IPS DF 19.7 (cell line): ENCODE results near the gene EIF4E.
"Not testable (repeated sequence)": the region's sequence is repeated elsewhere in the genome, so short reads cannot be mapped to it uniquely, and the experiment has no call there.

Experiments used
- DNase-seq: peaks from one replicate; pipeline ENCODE4 v3.0.0-alpha.2; 2013; ENCODE audit warnings: low read depth, low spot score

EIF4E gene

GRCh38 chr4:98880884-98881283 is 48.0 kb downstream of the EIF4E start:
- DNase-seq: not testable (repeated sequence)

GRCh38 chr4:98879515-98879914 is 49.4 kb downstream of the EIF4E start:
- DNase-seq: no peak

GRCh38 chr4:98873059-98873458 is 55.9 kb downstream of the EIF4E start:
- no peak for DNase-seq

- DNase-seq: not testable (repeated sequence)
Measured at GRCh38 chr4:98872120-98872906, 56.6 kb downstream of the EIF4E start.

GRCh38 chr4:98867648-98868047 is 61.3 kb downstream of the EIF4E start:
- DNase-seq: no peak

DNA sequence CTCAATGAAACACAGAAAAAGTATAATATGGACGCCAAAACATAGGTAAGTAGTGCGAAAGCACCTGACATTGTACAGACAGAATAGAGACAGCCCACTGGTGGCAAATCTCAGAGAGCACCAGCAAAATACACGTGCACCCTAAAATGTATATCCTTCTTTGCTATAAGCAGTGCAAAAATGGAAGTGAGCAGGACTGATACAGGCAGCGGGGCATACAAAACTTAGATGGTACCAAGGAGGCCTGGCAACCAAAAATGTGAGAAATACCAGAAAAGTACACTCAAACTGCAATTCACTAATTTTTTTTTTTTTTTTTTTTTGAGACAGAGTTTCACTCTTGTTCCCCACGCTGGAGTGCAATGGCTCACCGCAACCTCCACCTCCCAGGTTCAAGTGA is 63.9 kb downstream of the EIF4E start:
- no peak for DNase-seq

GRCh38 chr4:98864560-98864959 is 64.4 kb downstream of the EIF4E start:
- DNase-seq: no peak

DNA sequence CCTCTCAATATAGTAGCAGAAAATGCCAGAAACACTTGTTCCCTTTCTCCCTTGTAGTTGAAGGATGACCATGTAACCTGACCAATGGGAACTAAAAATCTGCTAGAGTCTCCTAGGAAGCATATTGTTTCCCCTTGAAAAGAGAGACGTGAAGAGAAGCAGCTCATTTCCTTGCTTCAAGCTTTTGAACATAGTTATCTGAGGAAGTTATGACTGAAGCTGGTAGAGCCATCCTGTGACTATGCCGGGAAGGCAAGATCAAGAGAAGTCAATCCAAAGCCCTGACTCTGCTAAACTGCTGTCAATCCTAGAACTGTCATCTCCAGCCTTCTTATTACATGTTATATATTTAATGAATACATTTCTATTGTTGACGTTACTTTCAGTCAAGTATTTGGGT is 66.6 kb downstream of the EIF4E start:
- no peak for DNase-seq

DNA sequence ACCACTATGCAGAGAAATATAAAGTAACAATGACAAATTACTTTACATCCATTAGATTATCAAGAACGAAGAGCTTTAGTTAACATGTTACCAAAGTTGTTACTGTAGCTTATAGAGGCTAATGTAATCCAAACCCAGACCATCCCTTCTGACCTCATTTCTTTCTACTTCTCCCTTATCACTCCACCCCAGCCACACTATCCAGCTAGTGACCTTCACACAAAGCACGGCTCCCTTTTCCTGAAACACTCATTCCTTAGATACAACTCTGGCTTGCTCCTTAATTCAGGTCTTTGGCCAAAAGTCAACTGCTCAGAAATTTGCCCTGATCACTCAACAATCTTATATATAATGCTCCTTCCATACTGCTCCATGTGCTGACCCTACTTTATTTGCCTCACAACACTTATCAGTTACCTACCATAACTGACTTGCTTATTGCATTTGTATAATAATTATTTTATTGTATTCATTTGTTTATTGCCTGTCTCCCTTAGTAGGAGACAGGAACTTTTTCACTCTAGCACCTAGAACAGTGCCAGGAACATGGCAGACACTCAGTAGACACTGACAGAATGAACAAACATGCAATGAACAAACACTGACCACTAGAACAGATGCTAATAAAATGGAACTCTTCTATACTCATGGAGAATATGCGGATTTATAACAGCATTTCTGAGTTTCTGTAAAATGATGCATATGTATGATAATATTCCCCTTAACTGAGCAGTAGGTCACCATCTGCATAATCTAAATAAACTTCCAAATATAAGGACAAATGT is 67.6 kb downstream of the EIF4E start:
- no peak for DNase-seq

DNA sequence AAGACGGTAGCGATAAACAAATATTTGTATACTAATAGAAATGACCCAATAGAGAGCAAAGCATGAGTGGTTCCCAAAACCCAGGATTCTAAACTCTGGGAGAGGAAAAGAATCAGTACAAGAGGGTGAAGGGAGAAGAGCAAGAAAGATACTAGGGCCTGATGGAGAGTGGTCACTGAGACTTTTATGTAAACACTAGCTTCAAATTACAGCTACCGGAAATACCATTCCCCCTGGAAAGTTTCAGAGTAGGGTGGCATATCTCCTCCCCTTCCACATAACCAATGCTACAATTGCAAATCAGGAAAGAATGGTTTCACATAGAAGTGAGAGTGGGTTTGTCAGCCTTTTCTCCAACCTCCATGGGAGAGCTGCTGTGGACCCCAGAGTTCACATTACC is 77.1 kb downstream of the EIF4E start:
- peak; percentile 50 for DNase-seq

GRCh38 chr4:98850937-98851336 is 78.0 kb downstream of the EIF4E start:
- DNase-seq: no peak

DNA sequence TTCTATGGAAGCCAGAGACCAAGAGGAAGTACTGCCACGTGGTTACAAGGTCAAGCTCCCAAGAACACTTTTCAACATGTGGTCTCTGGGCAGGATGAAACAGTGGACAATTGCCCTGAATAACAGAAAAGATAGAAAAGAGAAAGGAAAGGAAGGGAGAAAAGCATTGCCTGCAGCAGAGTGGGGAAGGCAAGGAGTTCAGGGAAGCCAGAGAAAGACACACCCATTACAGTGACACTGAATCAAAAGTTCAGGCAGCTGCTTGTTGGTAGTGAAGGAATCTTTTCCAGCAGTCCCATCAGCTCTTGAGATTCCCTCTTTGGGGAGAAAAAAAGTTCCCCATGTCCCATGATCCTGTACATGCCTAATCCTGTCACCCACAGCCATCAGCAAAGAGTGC is 80.5 kb downstream of the EIF4E start:
- no peak for DNase-seq

GRCh38 chr4:98845960-98846359 is 83.0 kb downstream of the EIF4E start:
- DNase-seq: no peak

GRCh38 chr4:98842917-98843316 is 86.0 kb downstream of the EIF4E start:
- DNase-seq: not testable (repeated sequence)

- no peak for DNase-seq
Measured at GRCh38 chr4:98838977-98839618, 89.8 kb downstream of the EIF4E start.

DNA sequence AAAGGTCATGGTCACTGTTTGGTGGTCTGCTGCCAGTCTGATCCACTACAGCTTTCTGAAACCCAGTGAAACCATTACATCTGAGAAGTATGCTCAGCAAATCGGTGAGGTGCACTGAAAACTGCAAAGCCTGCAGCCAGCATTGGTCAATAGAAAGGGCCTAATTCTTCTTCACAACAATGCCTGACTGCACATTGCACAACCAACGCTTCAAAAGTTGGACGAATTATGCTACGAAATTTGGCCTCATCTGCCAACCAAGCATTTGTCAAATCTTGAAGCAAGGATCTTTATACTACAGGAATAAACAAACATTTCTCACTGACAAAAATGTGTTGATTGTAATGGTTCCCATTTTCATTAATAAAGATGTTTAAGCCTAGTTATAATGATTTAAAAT is 90.4 kb downstream of the EIF4E start:
- no peak for DNase-seq

DNA sequence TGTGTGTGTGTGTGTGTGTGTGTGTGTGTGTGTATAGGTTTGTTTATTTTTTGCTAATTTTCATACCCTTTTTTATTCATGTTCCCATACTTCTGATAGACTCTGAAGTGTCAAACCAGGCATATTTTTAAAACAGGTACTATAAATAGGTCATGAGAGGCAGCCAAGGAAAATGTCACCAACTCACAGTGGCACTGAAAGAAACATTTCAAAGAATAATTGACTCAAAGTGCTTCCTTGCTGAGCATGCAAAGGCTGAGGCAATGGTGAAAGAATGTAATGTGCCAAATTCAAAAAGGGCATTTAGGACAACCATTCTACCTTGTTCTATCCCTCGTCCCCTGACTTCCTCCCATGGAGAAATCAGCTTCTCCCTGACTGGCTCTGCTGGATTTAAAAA is 95.5 kb downstream of the EIF4E start:
- DNase-seq: no peak

DNA sequence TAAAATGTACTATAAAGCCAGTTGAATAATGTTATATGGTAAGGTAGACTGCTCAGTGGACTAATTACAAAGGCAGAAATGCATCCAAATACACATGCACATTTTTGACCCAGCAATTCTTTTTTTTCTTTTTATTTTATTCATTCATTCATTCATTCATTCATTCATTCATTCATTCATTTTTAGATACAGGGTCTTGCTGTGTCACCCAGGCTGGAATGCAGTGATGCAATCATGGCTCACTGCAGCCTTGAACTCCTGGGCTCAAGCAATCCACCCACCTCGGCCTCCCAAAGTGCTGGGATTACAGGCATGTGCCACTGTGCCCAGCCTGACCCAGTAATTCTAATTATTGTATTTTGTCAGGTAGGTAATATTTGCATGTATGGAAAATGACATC is 97.9 kb downstream of the EIF4E start:
- DNase-seq: not testable (repeated sequence)
